ENCODE data around the gene GOLGA6L2. TPM values are rescaled to one million over a fixed set of nuclear protein-coding genes. Genes with fewer than 3 reads are reported as not detected.

The GOLGA6L2 gene
- total and polyA plus RNA-seq, 2 of the 13 experiments (the other 11 are each of a cell fraction or from before 2014, with no cell fraction given), result not detected

DNA sequence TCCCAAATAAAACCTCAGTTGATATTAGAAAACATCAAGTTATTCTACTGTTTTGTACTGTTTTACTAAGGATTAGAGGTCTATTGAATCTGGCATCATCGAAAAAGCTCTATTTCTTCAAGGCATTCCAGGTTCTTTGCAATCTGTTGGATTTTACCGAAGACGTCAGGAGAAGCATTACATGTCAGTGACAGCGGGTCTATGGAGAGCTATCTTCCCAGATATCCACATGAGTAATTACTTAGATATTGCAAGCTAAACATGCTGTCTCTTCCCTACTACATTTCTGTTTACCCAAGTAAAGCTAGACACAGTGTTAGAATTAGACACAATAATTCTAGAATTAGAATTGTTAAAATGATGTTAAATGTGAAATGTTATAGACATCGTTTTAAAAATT, 10.8 kb upstream of the GOLGA6L2 start:
- POLR2A ChIA-PET, result no interaction called here
- H3K36me3 ChIP-seq (replicated peaks in 1 of 2; ENCODE audit: control insufficient read depth in 1 of 2, insufficient read depth in 2 of 2, low read length in 2 of 2), result no peaks in the 10 kb centered on the region
- no peak overlapping the region for H3K27ac ChIP-seq (ENCODE audit: extremely low read length, insufficient read depth, low read length)
- H3K27me3 ChIP-seq (ENCODE audit: control insufficient read depth in 1 of 2, insufficient read depth in 2 of 2, low read length in 2 of 2), result no peaks in the 10 kb centered on the region
- H4K20me1 ChIP-seq (ENCODE audit: insufficient read depth, low read length), result no peaks in the 10 kb centered on the region
- CTCF ChIA-PET (ENCODE audit: low intra/inter-chr PET ratio, low total read pairs), result no interaction called here
- intact Hi-C loops (cut with micrococcal nuclease; ENCODE audit: unreplicated experiment), result no loop called here
- FAIRE-seq (no peak), DNase-seq (ENCODE audit: low spot score) (no peak), ATAC-seq (no peak)
- no peaks in the 10 kb centered on the region for H3K79me2 ChIP-seq (ENCODE audit: insufficient read depth, low read length)
- H3K4me1 ChIP-seq (ENCODE audit: insufficient read depth, low read length), result no peaks in the 10 kb centered on the region
- in situ Hi-C loops (cut with HindIII; ENCODE audit: extremely low pct_ligation_motif_present, low pct_unique_long_range_greater_than_20kb), result no loop called here
- TF ChIP-seq, protein P1, sequence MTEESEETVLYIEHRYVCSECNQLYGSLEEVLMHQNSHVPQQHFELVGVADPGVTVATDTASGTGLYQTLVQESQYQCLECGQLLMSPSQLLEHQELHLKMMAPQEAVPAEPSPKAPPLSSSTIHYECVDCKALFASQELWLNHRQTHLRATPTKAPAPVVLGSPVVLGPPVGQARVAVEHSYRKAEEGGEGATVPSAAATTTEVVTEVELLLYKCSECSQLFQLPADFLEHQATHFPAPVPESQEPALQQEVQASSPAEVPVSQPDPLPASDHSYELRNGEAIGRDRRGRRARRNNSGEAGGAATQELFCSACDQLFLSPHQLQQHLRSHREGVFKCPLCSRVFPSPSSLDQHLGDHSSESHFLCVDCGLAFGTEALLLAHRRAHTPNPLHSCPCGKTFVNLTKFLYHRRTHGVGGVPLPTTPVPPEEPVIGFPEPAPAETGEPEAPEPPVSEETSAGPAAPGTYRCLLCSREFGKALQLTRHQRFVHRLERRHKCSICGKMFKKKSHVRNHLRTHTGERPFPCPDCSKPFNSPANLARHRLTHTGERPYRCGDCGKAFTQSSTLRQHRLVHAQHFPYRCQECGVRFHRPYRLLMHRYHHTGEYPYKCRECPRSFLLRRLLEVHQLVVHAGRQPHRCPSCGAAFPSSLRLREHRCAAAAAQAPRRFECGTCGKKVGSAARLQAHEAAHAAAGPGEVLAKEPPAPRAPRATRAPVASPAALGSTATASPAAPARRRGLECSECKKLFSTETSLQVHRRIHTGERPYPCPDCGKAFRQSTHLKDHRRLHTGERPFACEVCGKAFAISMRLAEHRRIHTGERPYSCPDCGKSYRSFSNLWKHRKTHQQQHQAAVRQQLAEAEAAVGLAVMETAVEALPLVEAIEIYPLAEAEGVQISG (CRISPR knock-in tag; IDR thresholded peaks at IDR 0.05), result no peak
- no peak for TF ChIP-seq MAFK (conservative IDR thresholded peaks at IDR 0.05 in 1 of 2, IDR thresholded peaks at IDR 0.05 in 1 of 2; ENCODE audit: low read length in 2 of 2)
- no peak for TF ChIP-seq SPEN (CRISPR knock-in tag; IDR thresholded peaks at IDR 0.05; ENCODE audit: low read depth)
- no peak for TF ChIP-seq ZNF709 (CRISPR knock-in tag; IDR thresholded peaks at IDR 0.05)
- no peak for TF ChIP-seq WIZ (CRISPR knock-in tag; IDR thresholded peaks at IDR 0.05)
- WGBS (ENCODE audit: low lambda C conversion rate), result 2% methylated on average over 5 of the region's 5 CpGs
- no peak overlapping the region for H3K9ac ChIP-seq (ENCODE audit: insufficient read depth, low read depth, low read length)
- no peak overlapping the region for H3K4me3 ChIP-seq (replicated peaks in 1 of 3; ENCODE audit: insufficient read depth in 1 of 3, low read depth in 2 of 3, low read length in 3 of 3)
- no peak overlapping the region for H2AFZ ChIP-seq (ENCODE audit: low read length)
- H3K4me2 ChIP-seq (ENCODE audit: low read depth, low read length), result no peak overlapping the region
- BruUV-seq (replicated peaks), result no TSS peak
- no peaks in the 10 kb centered on the region for H3K9me3 ChIP-seq (ENCODE audit: low read length)

Data from HepG2 (cell line).